ENCODE data around the gene RPL18A. TPM values are rescaled to one million over a fixed set of nuclear protein-coding genes. Genes with fewer than 3 reads are reported as not detected.

Gene RPL18A
- total RNA-seq, 1 experiment from 2014 or later: 2,038 TPM

DNA sequence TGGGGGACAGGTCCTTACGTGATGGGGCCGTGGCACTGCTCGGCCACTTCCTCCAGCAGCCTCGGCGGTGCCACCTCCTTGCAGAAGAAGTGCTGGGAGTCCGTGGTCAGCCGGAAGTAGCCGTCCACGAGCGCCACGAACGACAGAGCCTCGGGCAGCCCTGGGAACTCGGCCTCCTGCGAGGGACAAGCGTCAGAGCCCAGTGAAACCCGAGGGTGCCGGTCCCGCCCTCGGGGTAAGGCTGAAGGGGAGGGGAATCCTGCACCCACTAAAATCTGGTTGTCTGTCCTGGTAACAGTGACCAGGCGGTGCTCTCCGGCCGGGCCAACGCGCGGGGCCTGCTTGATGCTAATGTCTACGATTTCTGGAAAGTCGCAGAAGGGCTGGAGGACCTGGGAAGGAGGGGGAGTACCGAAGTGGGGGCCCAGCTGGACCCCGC is 18.3 kb upstream of the RPL18A start:
- no peaks in the 10 kb centered on the region for H4K20me1 ChIP-seq (ENCODE audit: insufficient read depth)
- H3K9me2 ChIP-seq (ENCODE audit: insufficient read depth): no peaks in the 10 kb centered on the region
- CTCF ChIA-PET: interaction anchor here (0.8 kb wide), 1 partner anchor 11 kb away, joined by 3 read pairs; no protein-coding TSS in a partner anchor
- H3K4me2 ChIP-seq: peak overlapping the region; percentile 91
- peak overlapping the region; percentile 93 for H3K4me3 ChIP-seq
- TF ChIP-seq CTCF (conservative IDR thresholded peaks at IDR 0.05) (no peak), EZH2 (IDR thresholded peaks at IDR 0.05; ENCODE audit: low read depth) (no peak)
- H3K79me2 ChIP-seq (ENCODE audit: low read depth): peaks cover 12% of the 10 kb centered on the region
- peaks cover 10% of the 10 kb centered on the region for H3K4me1 ChIP-seq (replicated peaks; ENCODE audit: insufficient read depth)
- no peaks in the 10 kb centered on the region for H3K27me3 ChIP-seq (ENCODE audit: insufficient read depth, low read depth)
- H3K27ac ChIP-seq: peak overlapping the region; percentile 50
- intact Hi-C loops (cut with micrococcal nuclease; ENCODE audit: unreplicated experiment): no loop called here
- peak overlapping the region; percentile 89 for H2AFZ ChIP-seq
- H3F3A ChIP-seq (ENCODE audit: insufficient read depth, low read depth): peaks cover 6% of the 10 kb centered on the region
- H3K9me3 ChIP-seq (ENCODE audit: insufficient read depth, low read depth): no peaks in the 10 kb centered on the region
- DNase-seq: no peak
- POLR2A ChIA-PET (ENCODE audit: unreplicated experiment): interaction anchor here (0.5 to 1.5 kb wide), 3 partner anchors 9 to 70 kb away, joined by 3 to 7 read pairs (median 4); no protein-coding TSS in a partner anchor
- BruUV-seq (replicated peaks): TSS peak; percentile 62
- H3K36me3 ChIP-seq (ENCODE audit: low read depth): no peaks in the 10 kb centered on the region

DNA sequence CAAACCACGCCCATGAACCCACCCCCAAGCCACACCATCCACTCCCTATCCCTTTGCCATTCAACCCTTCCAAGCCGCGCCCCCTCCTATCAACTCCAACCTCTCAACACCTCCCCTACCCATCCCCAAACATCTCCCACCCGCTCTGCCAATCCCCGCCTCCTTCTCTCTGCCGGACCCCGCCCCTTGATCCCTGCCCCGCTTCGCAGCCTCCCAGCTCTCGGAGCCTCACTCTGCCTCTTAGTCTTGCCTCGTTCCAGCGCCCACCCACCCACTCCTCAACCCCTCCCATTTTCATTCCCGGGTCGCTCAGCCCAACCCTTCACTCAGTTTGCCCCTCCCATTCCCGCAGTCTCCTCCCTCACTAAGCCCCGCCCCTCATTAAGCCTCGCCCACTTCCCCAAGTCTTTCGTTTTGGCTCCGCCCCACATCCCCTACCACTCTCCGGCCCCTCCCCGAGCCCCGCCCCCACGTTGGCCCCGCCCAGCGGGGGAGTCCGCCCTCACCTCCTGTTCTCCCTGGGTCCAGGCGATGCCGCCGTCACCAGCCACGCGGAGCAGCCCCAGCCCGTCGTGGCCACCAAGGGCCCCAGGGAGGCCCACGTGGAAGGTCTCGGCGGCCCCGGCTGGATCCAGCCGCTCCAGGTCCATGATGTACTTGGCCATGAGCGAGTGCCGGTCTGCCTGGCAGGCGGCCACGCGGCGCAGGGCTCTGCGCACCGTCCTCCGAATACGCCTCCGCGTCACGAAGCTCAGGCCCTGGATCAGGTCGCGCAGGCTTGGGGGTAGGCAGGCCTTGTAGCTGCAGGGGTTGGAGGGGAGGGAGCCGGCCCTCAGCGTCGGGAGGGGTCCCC is 17.7 kb upstream of the RPL18A start:
- DNase-seq: peak; percentile 91 to 96
- Histone ChIP-seq H2AFZ (peak overlapping the region; percentile 98), H4K20me1 (ENCODE audit: insufficient read depth) (no peaks in the 10 kb centered on the region), H3K27ac (peak overlapping the region; percentile 63), H3K9me3 (ENCODE audit: insufficient read depth, low read depth) (no peaks in the 10 kb centered on the region), H3K9me2 (ENCODE audit: insufficient read depth) (no peaks in the 10 kb centered on the region), H3K4me2 (peak overlapping the region; percentile 91), H3K36me3 (ENCODE audit: low read depth) (no peaks in the 10 kb centered on the region), H3K27me3 (ENCODE audit: insufficient read depth, low read depth) (no peaks in the 10 kb centered on the region), H3K4me1 (replicated peaks; ENCODE audit: insufficient read depth) (peaks cover 10% of the 10 kb centered on the region), H3K79me2 (ENCODE audit: low read depth) (peaks cover 12% of the 10 kb centered on the region), H3F3A (ENCODE audit: insufficient read depth, low read depth) (peaks cover 6% of the 10 kb centered on the region), H3K4me3 (peak overlapping the region; percentile 93)
- no peak for TF ChIP-seq EZH2 (IDR thresholded peaks at IDR 0.05; ENCODE audit: low read depth)
- no peak for TF ChIP-seq CTCF (conservative IDR thresholded peaks at IDR 0.05)
- TSS peak; percentile 70 for BruUV-seq (replicated peaks)
- intact Hi-C loops (cut with micrococcal nuclease; ENCODE audit: unreplicated experiment): loop anchor here (1.0 kb wide), 3 partner anchors 12 to 64 kb away; partner anchors contain the start of gene B3GNT3
- ChIA-PET CTCF (interaction anchor here (0.6 to 0.8 kb wide), 2 partner anchors 12 to 166 kb away, joined by 3 read pairs; partner anchors contain the start of gene ARRDC2), POLR2A (ENCODE audit: unreplicated experiment) (interaction anchor here (0.5 to 1.5 kb wide), 5 partner anchors 8 to 459 kb away, joined by 3 to 14 read pairs (median 6); no protein-coding TSS in a partner anchor)

DNA sequence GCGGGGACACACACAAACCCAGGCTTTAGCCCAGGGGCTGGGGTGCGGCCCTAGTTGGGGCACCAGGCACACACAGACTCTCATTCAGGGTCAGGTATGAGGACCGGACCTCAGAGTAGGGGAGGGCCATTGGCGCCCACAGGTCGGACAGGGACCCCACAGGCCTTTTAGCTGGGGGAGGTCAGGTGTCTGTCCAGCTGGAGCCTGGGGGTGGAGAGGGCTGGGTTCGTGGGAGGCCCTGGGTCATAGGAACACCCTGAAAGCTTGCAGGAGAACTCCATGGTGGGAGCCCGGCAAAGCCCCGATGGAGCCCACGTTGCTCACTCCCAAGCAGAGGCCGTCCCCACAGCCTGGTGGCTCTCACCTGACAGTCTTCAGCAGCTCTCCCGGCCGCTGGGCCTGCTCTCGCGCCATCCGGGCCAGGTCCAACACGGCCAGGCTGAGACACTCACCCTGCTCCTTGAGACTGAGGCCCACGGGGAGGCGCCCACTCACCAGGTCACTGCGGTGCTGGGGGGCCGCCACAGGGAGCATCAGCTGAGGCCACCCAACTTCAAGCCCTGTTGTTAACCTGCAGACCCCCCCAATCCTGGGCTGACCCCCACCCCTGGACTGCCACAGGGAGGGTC is 16.9 kb upstream of the RPL18A start:
- BruUV-seq (replicated peaks): no TSS peak
- H3K9me2 ChIP-seq (ENCODE audit: insufficient read depth): no peaks in the 10 kb centered on the region

More for the DNA sequence above, 16.9 kb upstream of the RPL18A start:
- H3K4me2 ChIP-seq: peak overlapping the region; percentile 91
- POLR2A ChIA-PET (ENCODE audit: unreplicated experiment): interaction anchor here (0.5 to 1.5 kb wide), 2 partner anchors 12 to 460 kb away, joined by 6 to 7 read pairs; no protein-coding TSS in a partner anchor
- H4K20me1 ChIP-seq (ENCODE audit: insufficient read depth): no peaks in the 10 kb centered on the region
- H3K36me3 ChIP-seq (ENCODE audit: low read depth): no peaks in the 10 kb centered on the region
- H3K4me3 ChIP-seq: peak overlapping the region; percentile 93
- H3F3A ChIP-seq (ENCODE audit: insufficient read depth, low read depth): peaks cover 6% of the 10 kb centered on the region
- no peak for TF ChIP-seq CTCF (conservative IDR thresholded peaks at IDR 0.05)
- peaks cover 10% of the 10 kb centered on the region for H3K4me1 ChIP-seq (replicated peaks; ENCODE audit: insufficient read depth)
- no peaks in the 10 kb centered on the region for H3K9me3 ChIP-seq (ENCODE audit: insufficient read depth, low read depth)
- H2AFZ ChIP-seq: peak overlapping the region; percentile 98
- H3K27ac ChIP-seq: peak overlapping the region; percentile 63
- CTCF ChIA-PET: interaction anchor here (0.6 kb wide), 1 partner anchor 165 kb away, joined by 3 read pairs; the partner anchor contains the start of gene ARRDC2
- H3K79me2 ChIP-seq (ENCODE audit: low read depth): peaks cover 12% of the 10 kb centered on the region
- intact Hi-C loops (cut with micrococcal nuclease; ENCODE audit: unreplicated experiment): loop anchor here (1.0 kb wide), 3 partner anchors 12 to 64 kb away; partner anchors contain the start of gene B3GNT3
- no peaks in the 10 kb centered on the region for H3K27me3 ChIP-seq (ENCODE audit: insufficient read depth, low read depth)
- no peak for DNase-seq
